ENCODE measurements around the gene SMPD2.

GRCh38 chr6:109450801-109451200 is 10.3 kb downstream of the SMPD2 start:
- TF ChIP-seq, protein P1, sequence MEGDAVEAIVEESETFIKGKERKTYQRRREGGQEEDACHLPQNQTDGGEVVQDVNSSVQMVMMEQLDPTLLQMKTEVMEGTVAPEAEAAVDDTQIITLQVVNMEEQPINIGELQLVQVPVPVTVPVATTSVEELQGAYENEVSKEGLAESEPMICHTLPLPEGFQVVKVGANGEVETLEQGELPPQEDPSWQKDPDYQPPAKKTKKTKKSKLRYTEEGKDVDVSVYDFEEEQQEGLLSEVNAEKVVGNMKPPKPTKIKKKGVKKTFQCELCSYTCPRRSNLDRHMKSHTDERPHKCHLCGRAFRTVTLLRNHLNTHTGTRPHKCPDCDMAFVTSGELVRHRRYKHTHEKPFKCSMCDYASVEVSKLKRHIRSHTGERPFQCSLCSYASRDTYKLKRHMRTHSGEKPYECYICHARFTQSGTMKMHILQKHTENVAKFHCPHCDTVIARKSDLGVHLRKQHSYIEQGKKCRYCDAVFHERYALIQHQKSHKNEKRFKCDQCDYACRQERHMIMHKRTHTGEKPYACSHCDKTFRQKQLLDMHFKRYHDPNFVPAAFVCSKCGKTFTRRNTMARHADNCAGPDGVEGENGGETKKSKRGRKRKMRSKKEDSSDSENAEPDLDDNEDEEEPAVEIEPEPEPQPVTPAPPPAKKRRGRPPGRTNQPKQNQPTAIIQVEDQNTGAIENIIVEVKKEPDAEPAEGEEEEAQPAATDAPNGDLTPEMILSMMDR (IDR thresholded peaks at IDR 0.05): no peak
- TF ChIP-seq EZH2 (IDR thresholded peaks at IDR 0.05; ENCODE audit: borderline replicate concordance, insufficient read depth, low read depth, low read length, poor library complexity, severe bottlenecking): no peak
